Sigmoid colon (tissue), 7 donors: Measurements from ENCODE around the gene DGKI. TPM values are rescaled to one million over a fixed set of nuclear protein-coding genes. Genes with fewer than 3 reads are reported as not detected.

Experiments
- DNase-seq: peaks from one replicate; pipeline ENCODE4 v3.0.0-alpha.2; 2019
- H3K27ac ChIP-seq, 4 donors: fragments of 200-600 bp; sonication (generic); one replicate each; pipeline ENCODE4 v1.5.1; 2016 to 2019; ENCODE audit warnings: mild to moderate bottlenecking in 1 of 4
- H3K27me3 ChIP-seq, 3 donors: fragments of 200-600 bp; sonication (generic); one replicate each; pipeline ENCODE4 v1.5.1; 2019; ENCODE audit warnings: mild to moderate bottlenecking in 1 of 3
- H3K36me3 ChIP-seq, 4 donors: fragments of 200-600 bp; sonication (generic); one replicate each; pipeline ENCODE4 v1.5.1; 2016 to 2019
- H3K4me1 ChIP-seq, 4 donors: fragments of 200-600 bp; sonication (generic); one replicate each; pipeline ENCODE4 v1.5.1; 2017 to 2019
- H3K4me3 ChIP-seq, 4 donors: fragments of 200-600 bp; sonication (generic); one replicate each; pipeline ENCODE4 v1.5.1; 2017 to 2019; ENCODE audit warnings: mild to moderate bottlenecking in 2 of 4, moderate library complexity in 1 of 4
- H3K9me3 ChIP-seq, 4 donors: fragments of 200-600 bp in 3 of 4; sonication (generic) in 3 of 4; one replicate each; pipeline versions ENCODE4 v1.5.1 to v1.6.1; 2013 to 2019
- CTCF ChIP-seq, 4 experiments: fragments of 450-650 bp in 3 of 4; fragments of 200-600 bp in 1 of 4; IDR thresholded peaks; one replicate each; pipeline ENCODE4 v1.5.1; 2016 to 2019; ENCODE audit warnings: antibody characterized with exemption in 4 of 4, mild to moderate bottlenecking in 3 of 4, moderate library complexity in 2 of 4
- EP300 ChIP-seq, 4 donors: sonication (generic); formaldehyde crosslinking; IDR thresholded peaks; one replicate each; pipeline ENCODE4 v1.6.1; 2017; ENCODE audit warnings: antibody characterized with exemption in 4 of 4
- POLR2A ChIP-seq, 2 donors: fragments of 450-650 bp; IDR thresholded peaks; one replicate each; pipeline ENCODE4 v1.6.1; 2016; ENCODE audit warnings: antibody characterized with exemption in 2 of 2, mild to moderate bottlenecking in 2 of 2, moderate library complexity in 2 of 2
- POLR2AphosphoS5 ChIP-seq, 4 donors: sonication (generic); formaldehyde crosslinking; IDR thresholded peaks; one replicate each; pipeline ENCODE4 v1.6.1; 2017; ENCODE audit warnings: antibody characterized with exemption in 4 of 4
- WGBS, 2 donors: extraction: QIAGEN DNeasy Blood & Tissue Kit; methylation state at CpG; one replicate each; pipeline ENCODE4 v1.1.7; 2013; 5-methylcytosine and 5-hydroxymethylcytosine counted together
- intact Hi-C: fragments of 100-400 bp; cut with DNase I; formaldehyde crosslinking; loops from one replicate; pipeline ENCODE4 v1.15.1; 2023
- polyA plus RNA-seq, 3 donors: library from polyadenylated mRNA; stranded (reverse); fragments of 200-250 nt; gene quantifications; one replicate each; pipeline ENCODE4 v1.2.3, GENCODE V29; 2013
- total RNA-seq, 4 donors: library from RNA; depleted of rRNA; stranded (reverse); fragments of >200 nt; gene quantifications; one replicate each; pipeline ENCODE4 v1.1.0, GENCODE V29; 2016
- donor health status: healthy with polysubstance abuse.
- donor health status: Bipolar disorder and iron deficiency.
- donor health status: healthy.

DGKI gene
- total and polyA plus RNA-seq, 7 donors = 0.17 to 7.6 (median 1.0) TPM; not detected in 1

- DNase-seq = no peak
- no peaks in the 10 kb centered on the region for H3K27me3 ChIP-seq
- H3K4me1 ChIP-seq = peaks cover 0 to 10% (median 0%) of the 10 kb centered on the region in 4 donors
- H3K27ac ChIP-seq = no peak overlapping the region
- 79 to 90% methylated on average over 3 of the region's 3 CpGs for WGBS, 2 donors
- H3K9me3 ChIP-seq = no peaks in the 10 kb centered on the region
- no peak for TF ChIP-seq POLR2AphosphoS5 (IDR thresholded peaks at IDR 0.05)
- TF ChIP-seq POLR2A (IDR thresholded peaks at IDR 0.05) = no peak
- TF ChIP-seq CTCF (IDR thresholded peaks at IDR 0.05) = no peak
- no peak for TF ChIP-seq EP300 (IDR thresholded peaks at IDR 0.05)
- H3K4me3 ChIP-seq = no peak overlapping the region
- H3K36me3 ChIP-seq = no peaks in the 10 kb centered on the region
- intact Hi-C loops = no loop called here
Measured at GRCh38 chr7:137576481-137576880, 270.3 kb downstream of the DGKI start.

GRCh38 chr7:137574812-137575211 is 272.0 kb downstream of the DGKI start:
- no peaks in the 10 kb centered on the region for H3K36me3 ChIP-seq
- no peak overlapping the region for H3K4me3 ChIP-seq
- no peaks in the 10 kb centered on the region for H3K9me3 ChIP-seq
- intact Hi-C loops = no loop called here
- DNase-seq = no peak
- TF ChIP-seq CTCF (IDR thresholded peaks at IDR 0.05) (no peak), POLR2AphosphoS5 (IDR thresholded peaks at IDR 0.05) (no peak), EP300 (IDR thresholded peaks at IDR 0.05) (no peak), POLR2A (IDR thresholded peaks at IDR 0.05) (no peak)
- no peaks in the 10 kb centered on the region for H3K27me3 ChIP-seq
- H3K27ac ChIP-seq = no peak overlapping the region
- H3K4me1 ChIP-seq = peaks cover 0 to 4% (median 0%) of the 10 kb centered on the region in 4 donors

- H3K4me1 ChIP-seq = no peaks in the 10 kb centered on the region
- H3K9me3 ChIP-seq = no peaks in the 10 kb centered on the region
- TF ChIP-seq POLR2A (IDR thresholded peaks at IDR 0.05) (no peak), CTCF (IDR thresholded peaks at IDR 0.05) (no peak), POLR2AphosphoS5 (IDR thresholded peaks at IDR 0.05) (no peak), EP300 (IDR thresholded peaks at IDR 0.05) (no peak)
- H3K27ac ChIP-seq = peak overlapping the region in 1 of 4 donors; percentile 17
- H3K4me3 ChIP-seq = no peak overlapping the region
- no peak for DNase-seq
- 68 to 83% methylated on average over 5 of the region's 5 CpGs for WGBS, 2 donors
- no peaks in the 10 kb centered on the region for H3K36me3 ChIP-seq
- no peaks in the 10 kb centered on the region for H3K27me3 ChIP-seq
- intact Hi-C loops = no loop called here
Measured at GRCh38 chr7:137572056-137572784, 274.6 kb downstream of the DGKI start.

GRCh38 chr7:137564677-137565076 is 282.1 kb downstream of the DGKI start:
- intact Hi-C loops = no loop called here
- 62 to 65% methylated on average over 11 of the region's 11 CpGs for WGBS, 2 donors

More at GRCh38 chr7:137564677-137565076, 282.1 kb downstream of the DGKI start:
- H3K36me3 ChIP-seq = no peaks in the 10 kb centered on the region
- H3K9me3 ChIP-seq = peaks cover 0 to 5% (median 0%) of the 10 kb centered on the region in 4 donors
- H3K4me1 ChIP-seq = no peaks in the 10 kb centered on the region
- no peaks in the 10 kb centered on the region for H3K27me3 ChIP-seq
- no peak overlapping the region for H3K27ac ChIP-seq
- H3K4me3 ChIP-seq = no peak overlapping the region
- TF ChIP-seq CTCF (IDR thresholded peaks at IDR 0.05) (no peak), POLR2AphosphoS5 (IDR thresholded peaks at IDR 0.05) (no peak), POLR2A (IDR thresholded peaks at IDR 0.05) (no peak), EP300 (IDR thresholded peaks at IDR 0.05) (no peak)
- DNase-seq = no peak
